Forelimb muscle (tissue), 1 donor: ENCODE results near the gene PHF23. TPM values are rescaled to one million over a fixed set of nuclear protein-coding genes. Genes with fewer than 3 reads are reported as not detected.

Experiments used
- DNase-seq: peaks from one replicate; pipeline ENCODE4 v3.0.0-alpha.2; 2013; ENCODE audit warnings: low read depth
- polyA plus RNA-seq: library from polyadenylated mRNA; unstranded; fragments of 120-200 nt; gene quantifications from one replicate; pipeline ENCODE4 v1.2.1, GENCODE V29; 2013; ENCODE audit not compliant: insufficient read length

The PHF23 gene
- polyA plus RNA-seq, 1 donor: 35.7 TPM

DNA sequence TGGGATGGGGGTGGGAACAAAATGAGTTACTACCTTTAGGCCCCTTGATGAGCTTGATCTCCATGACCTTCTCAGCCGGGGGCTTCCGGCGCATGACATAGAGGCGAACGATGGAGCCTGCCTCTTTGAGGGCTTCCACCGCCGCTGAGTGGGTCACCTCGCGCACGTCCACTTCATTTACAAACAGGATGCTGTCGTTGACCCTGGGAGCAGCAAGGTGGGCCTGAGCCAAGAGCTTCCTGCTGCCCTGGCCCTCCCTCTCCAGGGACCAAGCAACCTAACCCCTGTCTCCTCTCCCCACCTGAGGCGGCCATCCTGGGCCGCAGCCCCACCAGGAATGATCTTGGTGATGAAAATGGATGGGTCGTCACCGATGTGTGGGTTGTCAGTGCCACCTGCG lies 35.9 kb downstream of the PHF23 start:
- DNase-seq: no peak

- no peak for DNase-seq
Observed at GRCh38 chr17:7196651-7197401, 42.4 kb downstream of the PHF23 start.

- DNase-seq: no peak
Observed at GRCh38 chr17:7195971-7196370, 43.3 kb downstream of the PHF23 start.

DNA sequence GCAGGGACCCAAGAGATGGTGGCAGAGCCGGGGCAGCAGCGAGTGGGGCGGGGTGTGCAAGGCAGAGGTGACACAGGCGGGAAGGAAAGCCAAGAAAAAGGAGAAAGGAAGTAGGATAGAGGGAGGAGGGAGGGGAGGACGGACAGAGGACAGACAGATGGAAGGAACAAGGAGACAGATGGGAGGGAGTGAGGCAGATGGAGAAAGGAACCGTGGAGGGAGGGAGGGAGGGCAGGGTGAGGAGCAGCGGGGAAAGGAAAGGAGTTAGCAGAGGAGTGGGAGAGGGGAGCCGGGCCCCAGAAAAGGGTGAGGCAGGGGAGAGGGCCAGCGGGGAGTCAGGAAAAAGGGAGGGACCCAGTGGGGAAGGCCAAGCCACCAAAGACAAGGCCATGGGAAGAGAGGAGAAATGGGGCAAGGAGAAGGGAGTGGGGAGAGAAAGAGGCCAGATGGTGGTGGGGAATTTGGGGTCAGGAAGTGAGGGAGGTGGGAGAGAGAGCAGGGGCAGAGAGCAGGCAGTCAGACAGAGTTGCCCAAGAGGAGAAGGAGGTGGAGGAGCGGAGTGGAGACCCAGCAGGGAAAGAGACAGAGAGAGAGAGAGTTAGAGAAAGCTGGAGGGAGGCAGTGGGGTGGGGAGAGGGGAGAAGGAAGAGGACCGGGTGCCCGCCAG lies 46.9 kb downstream of the PHF23 start:
- no peak for DNase-seq

DNA sequence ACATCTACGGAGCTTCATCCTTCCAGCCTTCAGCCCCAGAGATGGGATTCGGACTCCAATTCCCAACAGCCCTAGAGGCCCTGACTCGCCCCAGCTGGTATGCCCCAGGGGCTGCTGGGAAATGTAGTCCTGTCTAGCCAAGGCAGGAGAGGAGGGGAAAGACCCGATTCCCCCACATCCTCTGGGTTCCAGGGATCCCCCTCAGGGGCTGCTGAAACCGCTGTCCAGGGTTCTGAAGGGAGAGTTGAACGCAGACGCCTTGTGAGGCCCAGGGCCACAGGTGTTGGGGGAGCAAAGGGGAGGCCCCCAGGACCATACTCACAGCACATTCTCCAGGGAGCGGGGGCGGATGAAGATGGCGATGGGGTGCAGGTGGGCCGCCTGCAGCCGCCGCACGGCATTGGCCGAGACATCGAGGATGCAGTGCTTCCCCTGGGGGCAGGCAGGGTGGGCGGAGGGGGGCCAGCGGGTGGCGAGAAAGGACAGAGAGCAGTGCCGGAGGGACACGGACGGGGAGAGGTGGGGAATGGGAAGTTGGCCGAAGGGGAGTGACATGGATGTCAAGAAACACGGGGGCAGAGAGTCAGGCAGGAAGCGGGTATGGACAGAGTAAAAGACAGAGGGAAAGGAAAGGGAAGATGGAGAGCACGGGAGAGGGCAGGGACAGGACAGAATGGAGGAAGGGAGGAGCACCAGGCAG lies 47.5 kb downstream of the PHF23 start:
- no peak for DNase-seq

DNA sequence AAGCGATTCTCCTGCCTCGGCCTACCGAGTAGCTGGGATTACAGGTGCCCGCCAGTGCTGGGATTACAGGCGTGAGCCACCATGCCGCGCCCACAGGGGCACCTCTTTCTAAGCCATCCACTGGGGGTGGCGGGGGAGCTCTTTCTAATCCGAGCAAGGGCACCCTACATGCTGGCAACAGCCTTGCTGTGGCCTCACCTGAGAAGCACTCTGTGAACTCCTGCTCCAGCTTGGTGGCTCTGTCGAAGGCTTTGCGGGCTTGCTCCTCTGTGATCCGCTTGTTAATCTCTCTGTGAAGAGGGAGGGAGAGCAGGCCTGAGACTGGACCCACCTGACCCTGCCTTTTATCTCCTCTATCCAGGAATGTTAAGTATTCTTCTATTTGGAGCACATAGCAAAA lies 48.2 kb downstream of the PHF23 start:
- DNase-seq: no peak

DNA sequence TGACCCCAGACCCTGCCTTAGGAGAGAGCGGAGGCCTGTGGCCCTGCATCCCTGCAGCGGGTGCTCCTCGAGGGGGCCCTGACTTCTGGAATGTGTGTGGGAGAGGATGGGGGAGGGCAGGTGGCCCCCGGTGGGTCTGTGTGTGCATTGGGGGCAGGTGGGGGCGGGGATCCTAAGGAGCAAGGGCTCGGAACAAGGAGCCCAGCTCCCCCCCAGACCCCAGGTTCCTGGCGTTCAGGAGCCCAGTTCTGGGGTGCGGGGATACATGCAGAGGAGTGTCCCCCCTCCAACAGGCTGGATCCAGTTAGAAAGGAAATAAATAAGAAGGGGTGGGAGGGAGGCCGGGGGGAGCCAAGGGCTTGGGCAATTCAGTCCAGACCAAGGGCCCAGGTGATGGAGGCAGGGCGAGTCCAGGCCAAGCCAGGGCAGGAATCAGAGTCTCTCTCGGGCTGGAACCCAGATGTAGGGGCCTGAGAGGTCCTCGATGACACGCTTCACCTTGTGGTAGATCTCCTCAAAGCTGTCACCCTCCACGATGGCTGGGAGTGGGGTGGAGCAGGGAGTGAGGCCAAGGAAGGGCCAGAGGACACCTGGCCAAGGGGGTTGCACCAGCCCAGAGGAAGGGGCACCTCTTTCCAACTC lies 48.9 kb downstream of the PHF23 start:
- DNase-seq: no peak

DNA sequence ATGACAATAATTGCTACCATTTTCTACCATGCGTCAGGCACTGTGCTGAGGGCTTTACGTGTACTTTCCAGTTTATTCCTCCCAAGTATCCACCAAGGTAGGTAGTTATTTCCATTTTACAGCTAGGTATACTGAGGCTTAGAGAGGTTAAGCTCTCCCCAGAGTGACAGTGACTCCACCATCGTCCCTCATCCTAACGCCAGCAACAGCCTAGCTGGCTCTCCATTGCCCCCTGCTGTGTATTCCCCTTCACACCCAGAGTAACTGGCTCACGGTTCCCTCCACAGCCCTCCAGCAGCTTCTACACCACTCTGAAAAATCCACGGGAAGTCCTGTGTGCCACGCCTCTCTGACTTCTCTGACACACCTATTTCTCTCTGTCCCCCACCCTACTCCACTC lies 53.0 kb downstream of the PHF23 start:
- DNase-seq: no peak

Other genes starting within 250 kb of the PHF23 start
- 1.9 TPM for gene ALOX12, start 243.4 kb downstream of the PHF23 start, polyA plus RNA-seq
- gene RNASEK, start 226.8 kb downstream of the PHF23 start, polyA plus RNA-seq: 118 TPM
- gene BCL6B, start 216.4 kb downstream of the PHF23 start, polyA plus RNA-seq: 19.3 TPM
- 0.96 TPM for gene SLC16A13, start 203.4 kb downstream of the PHF23 start, polyA plus RNA-seq
- 0.33 TPM for gene SLC16A11, start 195.4 kb downstream of the PHF23 start, polyA plus RNA-seq
- 2.2 TPM for gene CLEC10A, start 159.2 kb downstream of the PHF23 start, polyA plus RNA-seq
- gene ASGR2, start 124.6 kb downstream of the PHF23 start, polyA plus RNA-seq: 0.11 TPM
- gene ASGR1, start 60.1 kb downstream of the PHF23 start, polyA plus RNA-seq: 2.3 TPM
- gene DLG4, start 19.6 kb downstream of the PHF23 start, polyA plus RNA-seq: 18.0 TPM
- 243 TPM for gene ACADVL, start 19.5 kb downstream of the PHF23 start, polyA plus RNA-seq
- 36.2 TPM for gene DVL2, start 4.9 kb downstream of the PHF23 start, polyA plus RNA-seq
- 246 TPM for gene GABARAP, start 3.0 kb upstream of the PHF23 start, polyA plus RNA-seq
- gene CTDNEP1, start 12.3 kb upstream of the PHF23 start, polyA plus RNA-seq: 187 TPM
- 48.5 TPM for gene ELP5, start 12.8 kb upstream of the PHF23 start, polyA plus RNA-seq
- 0.99 TPM for gene CLDN7, start 23.0 kb upstream of the PHF23 start, polyA plus RNA-seq
- gene SLC2A4, start 42.3 kb upstream of the PHF23 start, polyA plus RNA-seq: 39.2 TPM
- gene YBX2, start 55.2 kb upstream of the PHF23 start, polyA plus RNA-seq: 2.4 TPM
- 281 TPM for gene EIF5A, start 68.2 kb upstream of the PHF23 start, polyA plus RNA-seq
- 60.5 TPM for gene GPS2, start 75.9 kb upstream of the PHF23 start, polyA plus RNA-seq
- gene NEURL4, start 89.9 kb upstream of the PHF23 start, polyA plus RNA-seq: 18.7 TPM
- gene ACAP1, start 97.1 kb upstream of the PHF23 start, polyA plus RNA-seq: 11.3 TPM
- gene KCTD11, start 112.7 kb upstream of the PHF23 start, polyA plus RNA-seq: 6.5 TPM
- not detected for gene TMEM95, start 115.7 kb upstream of the PHF23 start, polyA plus RNA-seq
- 0.71 TPM for gene TNK1, start 141.6 kb upstream of the PHF23 start, polyA plus RNA-seq
- gene PLSCR3, start 155.1 kb upstream of the PHF23 start, polyA plus RNA-seq: 27.7 TPM
- gene TMEM256, start 164.6 kb upstream of the PHF23 start, polyA plus RNA-seq: 55.6 TPM
- 24.5 TPM for gene NLGN2, start 168.4 kb upstream of the PHF23 start, polyA plus RNA-seq
- not detected for gene SPEM1, start 180.9 kb upstream of the PHF23 start, polyA plus RNA-seq
- gene SPEM2, start 186.2 kb upstream of the PHF23 start, polyA plus RNA-seq: not detected
- gene SPEM3, start 189.4 kb upstream of the PHF23 start, polyA plus RNA-seq: not detected
- 0.87 TPM for gene TMEM102, start 196.0 kb upstream of the PHF23 start, polyA plus RNA-seq
- gene FGF11, start 200.1 kb upstream of the PHF23 start, polyA plus RNA-seq: 1.4 TPM
- 89.3 TPM for gene CHRNB1, start 205.6 kb upstream of the PHF23 start, polyA plus RNA-seq
- gene ZBTB4, start 240.2 kb upstream of the PHF23 start, polyA plus RNA-seq: 25.1 TPM
- gene SLC35G6, start 242.0 kb upstream of the PHF23 start, polyA plus RNA-seq: 0.15 TPM
- 53.3 TPM for gene POLR2A, start 244.9 kb upstream of the PHF23 start, polyA plus RNA-seq